ENCODE results near the gene PDK1.

The PDK1 gene

DNA sequence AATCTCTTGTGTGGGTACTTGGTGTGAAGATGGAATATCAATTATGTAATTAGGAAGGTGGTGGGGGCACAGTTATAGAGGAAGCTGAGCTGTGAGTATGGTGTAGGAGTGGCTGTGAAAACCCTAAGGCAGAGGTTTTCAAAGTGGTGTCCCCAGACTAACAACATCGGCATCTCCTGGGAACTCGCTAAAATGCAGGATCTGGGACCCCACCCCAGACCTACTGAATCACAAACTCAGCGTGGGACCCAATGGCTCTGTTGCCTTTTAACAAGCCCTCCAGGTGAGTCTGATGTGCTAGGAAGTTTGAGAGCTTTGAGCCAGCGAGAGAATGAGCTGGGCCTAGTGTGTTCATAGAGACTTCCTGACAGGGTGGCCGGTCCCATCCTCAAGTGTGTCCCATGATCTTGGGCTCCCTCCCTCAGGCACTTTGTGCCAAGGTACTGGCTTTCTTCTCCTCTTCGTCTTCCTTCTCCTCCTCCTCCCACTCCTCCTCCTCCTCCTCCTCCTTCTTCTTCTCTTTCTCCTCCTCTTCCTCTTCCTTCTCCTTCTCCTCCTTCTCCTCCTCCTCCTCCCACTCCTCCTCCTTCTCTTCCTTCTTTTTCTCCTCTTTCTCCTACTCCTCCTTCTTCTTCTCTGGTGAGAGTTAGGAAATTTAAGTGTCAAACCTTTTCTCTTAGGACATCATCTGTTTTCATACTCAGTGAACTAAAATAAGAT lies 86.6 kb downstream of the PDK1 start:
- DNase-seq (ENCODE audit: low spot score): no peak

DNA sequence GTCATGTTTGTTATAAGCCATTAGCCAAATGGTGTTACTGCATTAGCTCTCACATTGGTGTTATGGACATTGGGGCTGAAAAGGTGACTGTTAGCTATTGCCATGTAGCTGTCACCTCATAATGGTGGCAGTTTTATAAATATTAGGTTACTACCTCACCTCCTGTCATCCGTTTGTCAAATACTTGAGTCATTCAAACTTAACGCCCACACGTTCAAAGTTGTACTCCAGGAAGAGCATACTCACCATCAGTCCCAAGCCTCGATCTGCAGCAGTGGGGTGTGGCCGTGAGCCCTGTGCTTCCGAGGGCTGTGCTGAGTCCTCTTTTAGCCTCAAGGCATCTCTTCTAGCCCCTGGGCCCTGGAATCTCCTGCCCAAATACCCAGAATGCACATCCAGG lies 87.3 kb downstream of the PDK1 start:
- DNase-seq (ENCODE audit: low spot score): no peak

DNA sequence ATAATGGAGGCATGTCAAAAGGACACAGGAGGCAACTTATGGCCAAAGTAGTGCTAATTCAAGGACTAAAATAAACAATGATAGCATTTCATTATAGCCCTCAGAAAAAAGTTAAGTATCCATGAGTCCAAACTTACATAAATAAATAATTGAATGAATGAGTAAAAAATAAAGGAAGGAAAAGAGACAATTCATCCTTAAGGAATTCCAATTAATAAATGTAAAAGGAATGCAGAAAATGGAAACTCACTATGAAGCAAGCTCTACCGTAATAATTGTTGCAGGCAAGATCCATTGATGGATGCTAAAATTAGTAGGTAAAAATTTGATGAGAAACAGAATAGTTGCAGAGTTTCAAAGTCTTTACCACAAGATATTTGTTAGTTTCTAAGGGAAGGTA lies 91.5 kb downstream of the PDK1 start:
- DNase-seq (ENCODE audit: low spot score): no peak

DNA sequence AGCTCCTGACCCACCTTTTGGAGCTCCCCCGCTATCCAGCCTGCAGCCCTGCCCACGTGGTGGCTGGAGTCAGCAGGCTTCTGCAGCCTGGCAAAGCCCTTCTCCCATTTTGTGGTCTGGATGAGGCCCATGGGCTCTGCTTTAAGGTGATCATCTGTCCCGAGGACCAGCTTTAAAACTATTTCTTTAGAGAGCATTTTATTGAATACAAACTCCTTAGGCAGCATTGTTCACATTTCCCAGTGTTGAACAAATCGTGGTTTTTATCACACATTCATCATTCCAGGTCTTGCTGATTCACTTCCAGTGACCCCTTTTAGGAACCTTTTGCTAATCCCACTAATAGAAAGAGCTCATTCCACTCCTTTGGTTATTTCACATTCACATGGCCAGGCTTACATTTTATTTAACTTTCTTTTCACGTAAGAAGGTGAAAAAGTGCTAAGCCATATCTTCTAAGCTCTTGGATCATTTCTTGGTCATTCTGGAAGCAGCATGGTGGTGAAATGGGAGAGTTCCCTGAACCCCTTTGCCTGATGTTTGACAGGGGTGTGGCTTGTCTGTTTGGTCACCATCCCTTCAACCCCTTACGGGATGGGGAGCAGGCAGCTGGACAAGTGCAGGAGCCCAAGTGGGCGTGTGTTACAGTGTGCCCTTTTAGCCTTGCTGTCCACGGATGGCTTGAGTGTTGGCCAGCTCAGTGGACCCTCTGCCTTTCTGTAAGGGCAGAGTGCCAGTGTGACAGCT lies 99.4 kb downstream of the PDK1 start:
- DNase-seq (ENCODE audit: low spot score): no peak

DNA sequence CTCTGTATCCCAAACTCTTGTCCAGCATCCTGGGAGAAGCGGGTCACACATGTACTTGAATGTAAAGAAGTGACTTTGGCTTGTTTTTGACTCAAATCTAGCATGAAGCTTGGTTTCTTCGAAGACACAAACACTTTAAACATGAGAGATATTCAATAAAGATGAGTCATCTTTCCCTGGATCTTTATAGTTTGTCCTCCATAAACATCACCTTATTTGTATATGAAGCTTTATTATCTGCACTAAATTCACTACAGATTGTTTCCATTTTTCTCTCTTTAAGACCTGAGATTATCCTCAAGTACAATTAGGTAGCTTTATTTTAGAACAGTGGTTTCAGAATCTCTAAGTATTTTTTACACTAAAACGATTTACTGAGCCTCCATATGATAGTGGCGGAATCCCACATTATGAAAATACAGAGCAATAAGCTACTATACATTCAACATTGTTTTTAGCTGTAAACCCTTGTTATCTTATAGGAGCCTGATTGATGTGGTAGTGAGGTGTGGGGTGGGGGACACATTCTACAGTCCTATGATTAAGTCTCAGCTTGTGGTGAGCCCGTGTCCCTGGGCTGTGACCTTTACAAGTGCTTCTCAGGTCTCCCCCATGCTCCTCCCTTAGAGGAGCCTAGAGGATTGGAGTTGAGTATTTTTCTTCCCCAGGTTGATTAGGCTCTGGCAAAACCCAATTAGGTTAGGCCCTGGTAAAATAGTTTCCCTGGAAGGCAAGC lies 100.1 kb downstream of the PDK1 start:
- no peak for DNase-seq (ENCODE audit: low spot score)
